HG03064 (cell line): ENCODE results near the gene FAT1.

Experiments
- ATAC-seq: cut with Tn5 transposase; IDR thresholded peaks from one replicate; pipeline ENCODE4 v1.9.1; 2021; ENCODE audit warnings: low read depth; ENCODE audit not compliant: unreplicated experiment

Gene FAT1

DNA sequence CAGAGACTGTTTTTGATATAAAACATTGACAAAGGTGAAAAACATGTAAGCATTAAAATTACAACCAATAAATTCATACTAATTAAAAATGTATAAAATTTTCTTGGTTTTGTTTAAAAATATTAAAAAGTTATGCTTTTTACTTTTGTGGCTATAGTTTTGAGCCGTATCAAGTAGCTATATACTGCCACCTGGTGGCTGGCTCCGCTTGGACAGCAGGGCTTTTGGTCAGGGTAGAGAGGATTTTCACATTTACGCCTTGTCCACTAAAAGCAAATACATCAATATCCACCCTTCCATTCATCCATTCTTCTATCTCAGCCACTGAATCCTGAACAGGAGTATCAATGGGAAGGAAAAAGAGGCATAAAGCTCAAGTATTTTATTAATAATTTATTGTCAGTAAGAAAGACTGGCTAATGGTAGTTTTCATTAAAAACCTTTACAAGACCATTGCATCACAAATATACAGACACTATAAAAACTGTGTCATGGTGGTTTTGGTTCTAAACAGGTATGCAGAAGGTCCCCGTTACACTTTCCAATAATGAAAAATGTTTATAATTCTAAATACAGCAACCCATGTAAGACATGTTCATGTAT is 136.1 kb downstream of the FAT1 start:
- no peak for ATAC-seq

DNA sequence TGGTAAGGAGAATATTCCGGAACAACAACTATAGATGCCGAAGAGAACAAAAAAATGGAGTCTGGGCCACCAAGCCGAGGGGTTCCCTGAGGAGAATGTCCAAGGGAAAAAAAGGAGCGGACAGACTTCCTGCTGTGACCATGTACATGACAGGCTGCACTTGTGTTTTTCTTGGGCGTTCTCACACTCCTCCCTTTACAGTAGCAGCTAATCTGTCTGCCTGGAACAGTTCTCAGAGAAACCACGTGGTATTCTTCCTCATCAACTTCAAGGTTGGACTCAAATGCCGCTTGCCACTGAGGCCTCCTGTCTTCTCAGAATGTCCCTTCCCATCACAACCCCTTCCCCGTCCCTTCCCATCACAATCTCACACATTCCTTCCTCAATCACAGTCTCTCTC is 137.5 kb downstream of the FAT1 start:
- ATAC-seq: no peak

DNA sequence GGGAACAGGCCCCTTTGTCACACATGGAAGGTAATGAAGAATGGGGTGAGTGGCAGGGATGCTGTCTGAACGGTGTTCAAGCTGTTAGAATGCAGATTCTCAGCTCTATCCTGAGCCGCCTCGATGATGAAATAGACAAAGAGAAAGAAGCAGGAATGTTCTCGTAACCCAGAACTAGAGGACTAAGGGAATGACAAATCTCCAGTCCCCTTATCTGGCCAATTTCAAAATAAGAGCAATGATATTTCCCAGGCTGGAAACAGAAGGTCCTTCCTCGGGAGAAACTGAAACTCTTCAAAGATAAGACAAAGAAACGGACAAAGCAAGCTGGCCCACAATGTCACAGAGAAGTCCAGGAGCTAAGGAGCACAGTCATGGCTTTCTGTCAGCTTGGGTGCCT is 138.7 kb downstream of the FAT1 start:
- no peak for ATAC-seq

DNA sequence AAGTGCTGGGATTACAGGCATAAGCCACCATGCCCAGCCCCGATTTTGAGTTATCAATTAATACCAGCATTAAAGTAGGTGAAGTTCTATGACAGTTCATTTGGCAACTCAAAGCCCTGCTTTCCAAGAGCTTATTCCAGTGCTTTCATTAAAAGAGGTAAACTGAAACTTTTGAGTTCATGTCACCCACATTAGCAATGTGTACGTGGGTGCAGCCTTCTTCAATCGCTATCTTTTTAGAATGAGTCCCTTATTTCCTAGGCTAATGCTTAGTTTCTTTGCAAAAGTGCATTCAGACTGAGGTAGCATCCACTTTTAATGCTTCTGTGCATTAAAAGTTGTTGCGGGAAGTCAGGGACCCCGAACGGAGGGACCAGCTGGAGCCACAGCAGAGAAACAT is 142.2 kb downstream of the FAT1 start:
- no peak for ATAC-seq

GRCh38 chr4:186580669-186581068 is 143.0 kb downstream of the FAT1 start:
- ATAC-seq: no peak

DNA sequence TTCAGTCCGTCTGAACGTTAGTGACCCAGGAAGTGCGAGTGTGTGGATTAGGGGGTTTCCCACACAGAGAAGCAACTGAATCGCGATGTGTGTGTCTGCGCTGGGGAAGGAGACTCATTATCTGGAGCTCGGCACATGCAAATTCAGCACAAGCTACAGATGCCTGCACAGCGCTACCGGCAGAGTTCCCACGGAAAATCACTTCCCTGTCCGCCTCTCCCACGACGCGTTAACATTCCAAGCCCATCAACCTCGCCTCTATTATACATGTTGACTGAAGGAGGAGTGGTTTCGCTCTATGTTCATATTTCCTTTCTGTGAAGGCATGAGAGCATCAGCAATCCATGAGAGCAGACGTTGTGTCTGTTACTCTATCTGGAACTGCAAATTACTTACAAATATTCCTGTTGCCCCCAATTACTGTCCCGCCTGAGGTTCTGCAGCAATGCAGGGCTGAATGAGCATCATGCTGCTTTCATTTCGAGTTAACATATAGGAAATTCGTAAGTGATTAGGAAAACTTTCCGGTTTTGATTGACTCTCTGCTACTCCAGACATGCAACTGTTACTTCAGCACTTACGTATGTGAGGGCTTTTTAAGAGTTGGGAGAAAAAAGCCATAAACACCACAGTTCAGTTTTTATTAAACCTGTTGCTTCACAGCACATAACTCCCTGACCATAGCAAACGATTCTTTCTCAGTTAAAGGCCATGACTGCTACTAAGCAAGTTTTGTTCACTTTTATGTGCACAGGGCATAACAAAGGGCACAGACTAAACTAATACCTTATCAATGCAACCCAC is 153.3 kb downstream of the FAT1 start:
- no peak for ATAC-seq

DNA sequence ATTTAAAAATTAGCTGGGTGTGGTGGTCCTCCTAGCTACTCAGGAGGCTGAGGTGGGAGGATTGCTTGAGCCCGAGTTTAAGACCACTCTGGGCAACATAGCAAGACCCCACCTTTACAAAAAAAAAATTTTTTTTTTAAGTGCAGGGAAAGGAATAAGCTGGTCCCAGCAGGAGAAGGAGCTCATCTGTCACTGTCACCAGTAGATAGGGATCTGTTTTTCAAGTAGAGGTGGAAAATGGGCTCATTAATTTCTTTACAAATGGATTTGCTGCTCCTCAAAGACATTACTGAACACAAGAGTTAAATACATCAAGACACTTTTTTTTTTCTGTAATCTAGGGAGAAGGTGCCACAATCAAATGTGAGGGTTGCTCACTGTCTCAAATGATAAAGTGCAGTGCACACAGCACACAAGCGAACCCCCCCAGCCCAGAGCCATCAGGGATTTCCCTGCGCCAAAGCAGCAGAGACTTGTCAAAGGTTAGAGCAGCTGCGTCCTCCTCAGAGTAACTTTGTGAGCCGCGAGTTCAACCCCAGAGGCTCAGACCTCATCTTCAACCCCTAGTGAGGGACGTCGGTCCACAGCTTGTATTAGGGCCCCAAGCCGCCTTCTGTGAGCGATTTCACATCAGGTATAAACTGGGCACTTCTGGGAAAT is 154.0 kb downstream of the FAT1 start:
- no peak for ATAC-seq

DNA sequence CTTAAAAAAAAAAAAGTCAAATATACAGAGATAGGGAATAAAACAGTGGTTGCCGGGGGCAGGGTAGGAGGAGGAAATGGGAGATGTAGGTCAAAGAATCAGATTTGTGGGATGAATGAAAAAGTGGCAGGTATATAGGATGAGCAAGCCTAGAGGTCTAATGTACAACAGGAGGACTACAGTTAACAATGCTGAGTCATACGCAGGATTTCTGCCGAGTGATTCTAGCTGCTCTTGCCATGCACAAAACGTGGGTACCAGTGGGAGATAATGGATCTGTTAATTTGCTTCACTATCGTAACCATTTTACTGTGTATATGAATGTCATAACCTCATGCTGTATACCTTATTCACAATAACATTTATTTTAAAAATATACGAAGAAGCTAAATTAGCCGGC is 157.6 kb downstream of the FAT1 start:
- no peak for ATAC-seq

GRCh38 chr4:186563761-186564160 is 159.9 kb downstream of the FAT1 start:
- no peak for ATAC-seq

DNA sequence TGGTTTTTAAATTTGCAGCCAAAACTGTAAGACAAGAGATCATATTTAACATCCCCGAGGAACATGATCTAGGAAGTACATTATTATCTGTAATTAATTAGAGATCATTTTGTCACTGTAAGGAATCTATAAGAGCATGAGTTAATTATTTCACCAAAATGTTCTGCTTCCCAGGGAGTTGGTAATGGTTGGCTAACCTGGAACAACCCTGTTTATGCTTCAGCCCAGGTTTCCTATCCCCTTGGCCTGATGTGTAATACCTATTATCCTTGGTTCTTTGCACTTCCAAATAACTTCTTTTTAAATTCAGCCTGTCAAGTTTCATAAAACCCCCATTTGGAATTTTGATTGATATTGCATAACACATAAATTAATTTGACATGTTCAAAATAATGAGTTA is 161.9 kb downstream of the FAT1 start:
- ATAC-seq: no peak

GRCh38 chr4:186560647-186561046 is 163.0 kb downstream of the FAT1 start:
- no peak for ATAC-seq

- ATAC-seq: no peak
These were observed 166.2 kb downstream of the FAT1 start for GRCh38 chr4:186557486-186557885.

GRCh38 chr4:186557061-186557460 is 166.6 kb downstream of the FAT1 start:
- no peak for ATAC-seq

- ATAC-seq: no peak
These were observed 168.5 kb downstream of the FAT1 start, which contains the start of gene MTNR1A for GRCh38 chr4:186554914-186555827. Gene MTNR1A, minus strand, starts transcription at chr4:186555567. Its CDS starts 202 bp downstream, at chr4:186555365.

DNA sequence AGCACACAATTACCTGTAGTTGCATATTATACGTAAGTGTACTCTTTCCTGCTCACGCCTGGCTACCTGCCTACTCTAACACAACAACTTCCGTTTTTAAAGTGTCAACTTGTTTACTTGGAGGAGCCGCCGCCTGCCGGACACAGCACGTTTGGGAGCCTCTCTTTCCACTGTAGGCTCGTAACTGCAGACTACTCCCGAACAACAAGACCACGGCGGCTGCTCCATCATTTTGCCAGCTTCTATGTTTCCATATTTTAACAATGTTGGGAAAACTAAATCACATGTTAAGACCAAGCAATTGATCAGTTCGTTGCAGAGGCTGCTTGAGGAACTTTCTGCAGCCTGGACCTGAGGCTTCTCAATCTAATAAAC is 169.1 kb downstream of the FAT1 start:
- ATAC-seq: no peak

DNA sequence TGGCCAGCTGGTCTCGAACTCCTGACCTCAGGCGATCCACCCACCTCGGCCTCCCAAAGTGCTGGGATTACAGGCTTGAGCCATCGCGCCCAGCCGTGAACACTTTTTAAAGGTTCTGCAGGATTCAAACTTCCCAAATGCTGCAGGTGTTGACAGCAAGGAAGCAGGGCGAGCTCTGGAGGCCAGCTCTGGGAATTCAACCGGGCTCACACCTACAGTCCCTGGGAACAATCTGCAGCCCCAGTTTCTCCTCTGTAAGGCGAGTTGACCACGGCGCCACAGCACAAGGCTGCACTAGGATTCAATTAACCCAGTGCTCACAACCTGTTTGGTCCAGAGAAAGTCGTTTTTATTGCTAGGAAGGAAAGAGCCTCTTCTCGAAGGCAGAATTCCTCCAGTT is 169.9 kb downstream of the FAT1 start:
- no peak for ATAC-seq

GRCh38 chr4:186551849-186552248 is 171.8 kb downstream of the FAT1 start:
- no peak for ATAC-seq

DNA sequence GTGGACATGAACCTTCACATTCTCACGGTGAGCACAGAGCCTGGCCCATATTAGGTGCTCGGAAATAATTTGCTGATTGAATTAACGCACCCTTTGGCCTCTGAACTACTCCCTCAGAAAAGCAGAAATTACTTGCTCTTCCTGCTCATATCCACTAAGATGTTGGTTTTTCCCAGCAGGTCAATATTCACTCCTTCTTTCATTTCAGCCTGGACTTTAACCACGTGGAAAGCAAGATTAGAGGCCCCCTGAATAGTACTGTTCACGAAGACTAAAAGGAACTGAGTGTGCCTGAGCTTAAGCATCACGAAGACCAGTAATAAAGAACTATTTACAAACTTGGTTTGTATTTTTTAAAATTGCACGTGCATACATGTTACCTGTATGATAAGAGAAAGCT is 178.2 kb downstream of the FAT1 start:
- ATAC-seq: no peak

DNA sequence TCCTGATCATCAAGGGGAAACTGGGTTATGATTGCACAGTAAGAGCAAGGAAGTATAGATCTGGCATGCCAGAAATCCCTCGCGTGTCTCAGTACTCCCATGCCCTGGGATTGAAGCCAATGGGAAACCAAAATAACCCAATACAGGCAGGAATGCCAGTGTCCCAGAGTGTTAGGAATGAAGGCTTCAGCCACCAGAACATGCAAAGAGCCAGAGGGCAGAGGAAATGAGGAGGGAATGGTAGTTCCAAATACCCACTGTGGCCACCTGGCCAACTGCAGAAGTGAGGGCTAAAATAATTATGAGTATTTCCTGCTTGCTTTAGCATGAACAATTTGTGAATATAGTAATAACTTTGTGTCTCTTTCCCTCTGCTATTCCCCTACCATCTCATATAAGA is 180.4 kb downstream of the FAT1 start:
- ATAC-seq: no peak

- no peak for ATAC-seq
These were observed 181.9 kb downstream of the FAT1 start for GRCh38 chr4:186541801-186542200.
